WTC11 (cell line): ENCODE measurements around the gene ENAH. TPM values are rescaled to one million over a fixed set of nuclear protein-coding genes. Genes with fewer than 3 reads are reported as not detected.
A peak's percentile ranks its signal among the peaks of the same experiment; 100 is the strongest.

Source experiments
- ATAC-seq: fragments of 200-7000 bp; cut with Tn5 transposase; 2 replicates; pipeline ENCODE4 v1.10.0; 2021; ENCODE audit warnings: mild to moderate bottlenecking, moderate library complexity
- CTCF ChIA-PET: fragments of 300-600 bp; sonication (Branson Sonifier 250); formaldehyde crosslinking; loops from one replicate; lab custom pipeline; 2021; ENCODE audit warnings: antibody characterized with exemption; lab: Charles Lee
- POLR2A ChIA-PET: fragments of 350-600 bp; sonication (Branson Sonifier 250); formaldehyde crosslinking; loops from one replicate; lab custom pipeline; 2021; ENCODE audit warnings: antibody characterized with exemption; lab: Charles Lee
- DNase-seq: peaks from one replicate; pipeline ENCODE4 v3.0.0; 2021; ENCODE audit warnings: low spot score
- H3K27ac Mint-ChIP-seq: 2 replicates; pipeline ENCODE4 v1.8.0; 2021; ENCODE audit warnings: mixed read lengths
- H3K27me3 Mint-ChIP-seq: 2 replicates; pipeline ENCODE4 v1.8.0; 2021; ENCODE audit warnings: low read depth, mild to moderate bottlenecking, moderate library complexity, mixed read lengths
- H3K36me3 Mint-ChIP-seq: 2 replicates; pipeline ENCODE4 v1.8.0; 2021; ENCODE audit warnings: mixed read lengths
- H3K4me1 Mint-ChIP-seq: 2 replicates; pipeline ENCODE4 v1.8.0; 2022; ENCODE audit warnings: mixed read lengths
- H3K4me3 Mint-ChIP-seq: 2 replicates; pipeline ENCODE4 v1.8.0; 2021; ENCODE audit warnings: mild to moderate bottlenecking, moderate library complexity, mixed read lengths
- H3K9me3 Mint-ChIP-seq: 2 replicates; pipeline ENCODE4 v1.8.0; 2021; ENCODE audit warnings: mixed read lengths
- ATF1 ChIP-seq: sonication (generic); formaldehyde crosslinking; IDR thresholded peaks from 2 replicates; pipeline ENCODE4 v1.8.1; 2023; ENCODE audit warnings: mild to moderate bottlenecking, moderate library complexity, missing genetic modification reagents
- CREB1 ChIP-seq: sonication (generic); formaldehyde crosslinking; IDR thresholded peaks from 2 replicates; pipeline ENCODE4 v1.8.0; 2023; ENCODE audit warnings: mild to moderate bottlenecking, missing genetic modification reagents
- ELF4 ChIP-seq: sonication (generic); formaldehyde crosslinking; IDR thresholded peaks from 2 replicates; pipeline ENCODE4 v1.8.1; 2022; ENCODE audit warnings: low read depth, mild to moderate bottlenecking, moderate library complexity, missing genetic modification reagents
- ETV6 ChIP-seq: sonication (generic); formaldehyde crosslinking; IDR thresholded peaks from 2 replicates; pipeline ENCODE4 v1.8.1; 2022; ENCODE audit warnings: mild to moderate bottlenecking, missing genetic modification reagents
- GTF2I ChIP-seq: fragments of 250-450 bp; sonication (Bioruptor Pico); conservative IDR thresholded peaks from 2 replicates; pipeline ENCODE4 v1.4.0; 2021; ENCODE audit warnings: mild to moderate bottlenecking
- HMGA2 ChIP-seq: fragments of 250-450 bp; sonication (Bioruptor Pico); IDR thresholded peaks from 2 replicates; pipeline ENCODE4 v1.4.0; 2021; ENCODE audit warnings: mild to moderate bottlenecking, moderate library complexity
- NFE2L1 ChIP-seq: sonication (generic); formaldehyde crosslinking; IDR thresholded peaks from 2 replicates; pipeline ENCODE4 v1.8.1; 2023; ENCODE audit warnings: missing genetic modification reagents
- TEAD1 ChIP-seq: sonication (generic); formaldehyde crosslinking; IDR thresholded peaks from 2 replicates; pipeline ENCODE4 v1.8.0; 2022; ENCODE audit warnings: mild to moderate bottlenecking, missing genetic modification reagents
- ZNF263 ChIP-seq: sonication (generic); formaldehyde crosslinking; IDR thresholded peaks from 2 replicates; pipeline ENCODE4 v1.8.1; 2022; ENCODE audit warnings: low read depth, mild to moderate bottlenecking, moderate library complexity, missing genetic modification reagents
- ZNF671 ChIP-seq: fragments of 250-450 bp; sonication (Bioruptor Pico); IDR thresholded peaks from 2 replicates; pipeline ENCODE4 v1.8.0; 2021; ENCODE audit warnings: mild to moderate bottlenecking
- total RNA-seq: library from RNA; stranded (reverse); gene quantifications from 3 replicates; pipeline ENCODE4 v1.2.3, GENCODE V29; 2021
- TF ChIP-seq, protein P1 (sequence below): sonication (generic); formaldehyde crosslinking; conservative IDR thresholded peaks from 2 replicates; pipeline ENCODE4 v1.8.1; 2023; ENCODE audit warnings: mild to moderate bottlenecking, low read depth, missing genetic modification reagents, moderate library complexity
- TF ChIP-seq, protein P2 (sequence below): sonication (generic); formaldehyde crosslinking; IDR thresholded peaks from 2 replicates; pipeline ENCODE4 v1.8.1; 2022; ENCODE audit warnings: low read depth, mild to moderate bottlenecking, moderate library complexity, missing genetic modification reagents, borderline replicate concordance
- TF ChIP-seq, protein P3 (sequence below): sonication (generic); formaldehyde crosslinking; IDR thresholded peaks from 2 replicates; pipeline ENCODE4 v1.8.1; 2023; ENCODE audit warnings: mild to moderate bottlenecking, missing genetic modification reagents
- TF ChIP-seq, protein P4 (sequence below): fragments of 200-600 bp; IDR thresholded peaks from 2 replicates; pipeline ENCODE4 v1.8.0; 2022; ENCODE audit warnings: antibody characterized with exemption
- TF ChIP-seq, protein P5 (sequence below): sonication (generic); formaldehyde crosslinking; IDR thresholded peaks from 2 replicates; pipeline ENCODE4 v1.8.1; 2022; ENCODE audit warnings: mild to moderate bottlenecking, missing genetic modification reagents, moderate library complexity, borderline replicate concordance

The ENAH gene
- total RNA-seq, 1 experiment from 2014 or later, result 227 TPM

DNA sequence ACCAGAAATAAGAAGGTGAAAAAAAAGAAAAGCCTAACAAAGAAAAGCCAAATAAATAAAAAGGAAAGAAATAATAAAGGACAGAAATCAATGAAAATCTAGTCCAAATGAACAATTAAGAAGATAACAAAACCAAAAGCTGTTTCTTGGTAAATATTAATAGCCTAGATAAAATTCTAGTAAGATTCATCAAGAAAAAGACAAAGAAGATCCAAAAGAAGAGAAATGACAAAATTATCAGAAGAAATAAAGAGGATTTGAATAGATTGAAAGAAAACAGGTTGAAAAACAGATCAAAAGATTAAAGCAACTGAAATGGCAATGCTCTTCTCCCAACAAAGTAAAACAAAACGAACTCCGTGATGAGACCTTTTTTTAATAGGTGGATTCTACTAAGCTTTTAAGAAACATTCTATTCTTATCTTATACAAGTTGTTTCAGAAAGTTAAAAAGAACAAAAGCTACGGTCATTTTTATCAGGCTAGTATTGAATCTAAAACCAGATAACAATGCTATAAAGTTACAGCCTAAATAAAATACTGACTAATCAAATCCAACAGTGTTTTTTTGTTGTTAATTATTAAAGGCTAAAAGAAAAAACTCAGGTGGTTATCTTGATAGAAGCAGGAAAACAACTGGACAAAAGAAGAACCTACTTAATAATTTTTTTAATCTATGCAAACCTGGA, 50.9 kb downstream of the ENAH start (continued):
- TF ChIP-seq GTF2I, result no peak

DNA sequence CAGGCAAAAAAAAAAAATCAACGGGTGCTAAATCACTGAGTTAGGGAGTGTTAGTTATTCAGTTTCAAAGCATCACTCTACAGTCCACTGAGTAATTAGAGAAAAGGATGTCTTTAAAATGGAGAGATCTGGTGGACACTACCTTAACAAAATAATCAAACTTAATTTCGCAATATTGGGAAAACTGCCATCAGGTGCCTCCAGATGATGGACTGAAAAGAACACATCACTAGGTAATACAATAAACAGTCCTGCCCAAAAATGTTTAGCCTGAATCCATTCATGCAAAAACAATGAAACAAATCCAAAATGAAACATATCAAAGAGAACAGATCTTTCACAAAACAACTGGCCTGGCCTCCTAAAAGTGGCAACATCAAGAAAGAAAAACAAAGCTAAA, 54.1 kb downstream of the ENAH start:
- H3K9me3 Mint-ChIP-seq, result peaks cover 25% of the 10 kb centered on the region
- CTCF ChIA-PET, result interaction anchor here (1.4 kb wide), 1 partner anchor 179 kb away, joined by 3 read pairs; the partner anchor contains the start of gene SRP9

DNA sequence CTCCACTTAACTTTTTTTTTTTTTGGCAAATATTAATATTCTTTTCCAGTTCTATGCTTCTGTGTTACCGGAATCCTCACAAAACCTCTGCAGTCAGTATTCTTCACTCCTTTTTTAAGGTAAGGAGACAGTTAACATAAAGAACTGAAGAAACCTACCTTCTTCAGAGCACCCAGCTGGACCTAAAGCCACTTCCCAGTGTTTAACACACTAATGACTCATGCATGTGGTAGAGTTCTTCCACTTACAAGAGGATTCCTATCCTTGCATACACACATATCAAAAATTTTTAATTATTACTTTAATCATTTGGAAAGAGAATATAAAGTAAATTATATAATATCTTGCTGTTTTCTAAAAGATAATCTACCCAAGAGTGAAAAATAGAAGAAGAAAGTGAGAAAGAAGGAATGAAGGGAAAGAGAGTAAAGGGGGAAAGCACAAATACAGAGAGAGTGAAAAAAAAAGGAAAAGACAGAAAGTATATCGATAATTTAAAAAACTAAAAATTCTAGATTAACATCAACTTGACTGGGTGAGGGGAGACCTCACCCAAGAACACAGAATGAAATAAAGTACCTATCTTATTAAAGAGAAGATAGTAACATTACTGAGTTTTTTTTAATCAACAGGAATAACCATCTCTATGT, 54.9 kb downstream of the ENAH start:
- Mint-ChIP-seq H3K9me3 (peaks cover 25% of the 10 kb centered on the region), H3K27me3 (no peaks in the 10 kb centered on the region), H3K4me3 (no peak overlapping the region), H3K27ac (peak overlapping the region; percentile 63; the same call in 1 of the 2 replicates), H3K36me3 (peaks cover 26% of the 10 kb centered on the region), H3K4me1 (peaks cover 40% of the 10 kb centered on the region)
- CTCF ChIA-PET, result interaction anchor here (0.7 kb wide), 2 partner anchors 30 to 675 kb away, joined by 3 to 4 read pairs; no protein-coding TSS in a partner anchor
- ATAC-seq (no peak), DNase-seq (no peak)
- POLR2A ChIA-PET, result no interaction called here
- TF ChIP-seq TEAD1 (CRISPR knock-in tag) (no peak), ELF4 (CRISPR knock-in tag) (no peak), CREB1 (CRISPR knock-in tag) (no peak), ZNF671 (CRISPR knock-in tag) (no peak), ATF1 (CRISPR knock-in tag) (no peak), ETV6 (CRISPR knock-in tag) (no peak), NFE2L1 (no peak)
- TF ChIP-seq, protein P1, sequence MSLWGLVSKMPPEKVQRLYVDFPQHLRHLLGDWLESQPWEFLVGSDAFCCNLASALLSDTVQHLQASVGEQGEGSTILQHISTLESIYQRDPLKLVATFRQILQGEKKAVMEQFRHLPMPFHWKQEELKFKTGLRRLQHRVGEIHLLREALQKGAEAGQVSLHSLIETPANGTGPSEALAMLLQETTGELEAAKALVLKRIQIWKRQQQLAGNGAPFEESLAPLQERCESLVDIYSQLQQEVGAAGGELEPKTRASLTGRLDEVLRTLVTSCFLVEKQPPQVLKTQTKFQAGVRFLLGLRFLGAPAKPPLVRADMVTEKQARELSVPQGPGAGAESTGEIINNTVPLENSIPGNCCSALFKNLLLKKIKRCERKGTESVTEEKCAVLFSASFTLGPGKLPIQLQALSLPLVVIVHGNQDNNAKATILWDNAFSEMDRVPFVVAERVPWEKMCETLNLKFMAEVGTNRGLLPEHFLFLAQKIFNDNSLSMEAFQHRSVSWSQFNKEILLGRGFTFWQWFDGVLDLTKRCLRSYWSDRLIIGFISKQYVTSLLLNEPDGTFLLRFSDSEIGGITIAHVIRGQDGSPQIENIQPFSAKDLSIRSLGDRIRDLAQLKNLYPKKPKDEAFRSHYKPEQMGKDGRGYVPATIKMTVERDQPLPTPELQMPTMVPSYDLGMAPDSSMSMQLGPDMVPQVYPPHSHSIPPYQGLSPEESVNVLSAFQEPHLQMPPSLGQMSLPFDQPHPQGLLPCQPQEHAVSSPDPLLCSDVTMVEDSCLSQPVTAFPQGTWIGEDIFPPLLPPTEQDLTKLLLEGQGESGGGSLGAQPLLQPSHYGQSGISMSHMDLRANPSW (CRISPR knock-in tag), result no peak
- TF ChIP-seq, protein P2, sequence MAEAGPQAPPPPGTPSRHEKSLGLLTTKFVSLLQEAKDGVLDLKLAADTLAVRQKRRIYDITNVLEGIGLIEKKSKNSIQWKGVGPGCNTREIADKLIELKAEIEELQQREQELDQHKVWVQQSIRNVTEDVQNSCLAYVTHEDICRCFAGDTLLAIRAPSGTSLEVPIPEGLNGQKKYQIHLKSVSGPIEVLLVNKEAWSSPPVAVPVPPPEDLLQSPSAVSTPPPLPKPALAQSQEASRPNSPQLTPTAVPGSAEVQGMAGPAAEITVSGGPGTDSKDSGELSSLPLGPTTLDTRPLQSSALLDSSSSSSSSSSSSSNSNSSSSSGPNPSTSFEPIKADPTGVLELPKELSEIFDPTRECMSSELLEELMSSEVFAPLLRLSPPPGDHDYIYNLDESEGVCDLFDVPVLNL (CRISPR knock-in tag), result no peak
- TF ChIP-seq, protein P3, sequence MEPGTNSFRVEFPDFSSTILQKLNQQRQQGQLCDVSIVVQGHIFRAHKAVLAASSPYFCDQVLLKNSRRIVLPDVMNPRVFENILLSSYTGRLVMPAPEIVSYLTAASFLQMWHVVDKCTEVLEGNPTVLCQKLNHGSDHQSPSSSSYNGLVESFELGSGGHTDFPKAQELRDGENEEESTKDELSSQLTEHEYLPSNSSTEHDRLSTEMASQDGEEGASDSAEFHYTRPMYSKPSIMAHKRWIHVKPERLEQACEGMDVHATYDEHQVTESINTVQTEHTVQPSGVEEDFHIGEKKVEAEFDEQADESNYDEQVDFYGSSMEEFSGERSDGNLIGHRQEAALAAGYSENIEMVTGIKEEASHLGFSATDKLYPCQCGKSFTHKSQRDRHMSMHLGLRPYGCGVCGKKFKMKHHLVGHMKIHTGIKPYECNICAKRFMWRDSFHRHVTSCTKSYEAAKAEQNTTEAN (CRISPR knock-in tag), result no peak
- TF ChIP-seq, protein P4, sequence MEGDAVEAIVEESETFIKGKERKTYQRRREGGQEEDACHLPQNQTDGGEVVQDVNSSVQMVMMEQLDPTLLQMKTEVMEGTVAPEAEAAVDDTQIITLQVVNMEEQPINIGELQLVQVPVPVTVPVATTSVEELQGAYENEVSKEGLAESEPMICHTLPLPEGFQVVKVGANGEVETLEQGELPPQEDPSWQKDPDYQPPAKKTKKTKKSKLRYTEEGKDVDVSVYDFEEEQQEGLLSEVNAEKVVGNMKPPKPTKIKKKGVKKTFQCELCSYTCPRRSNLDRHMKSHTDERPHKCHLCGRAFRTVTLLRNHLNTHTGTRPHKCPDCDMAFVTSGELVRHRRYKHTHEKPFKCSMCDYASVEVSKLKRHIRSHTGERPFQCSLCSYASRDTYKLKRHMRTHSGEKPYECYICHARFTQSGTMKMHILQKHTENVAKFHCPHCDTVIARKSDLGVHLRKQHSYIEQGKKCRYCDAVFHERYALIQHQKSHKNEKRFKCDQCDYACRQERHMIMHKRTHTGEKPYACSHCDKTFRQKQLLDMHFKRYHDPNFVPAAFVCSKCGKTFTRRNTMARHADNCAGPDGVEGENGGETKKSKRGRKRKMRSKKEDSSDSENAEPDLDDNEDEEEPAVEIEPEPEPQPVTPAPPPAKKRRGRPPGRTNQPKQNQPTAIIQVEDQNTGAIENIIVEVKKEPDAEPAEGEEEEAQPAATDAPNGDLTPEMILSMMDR, result no peak
- TF ChIP-seq, protein P5, sequence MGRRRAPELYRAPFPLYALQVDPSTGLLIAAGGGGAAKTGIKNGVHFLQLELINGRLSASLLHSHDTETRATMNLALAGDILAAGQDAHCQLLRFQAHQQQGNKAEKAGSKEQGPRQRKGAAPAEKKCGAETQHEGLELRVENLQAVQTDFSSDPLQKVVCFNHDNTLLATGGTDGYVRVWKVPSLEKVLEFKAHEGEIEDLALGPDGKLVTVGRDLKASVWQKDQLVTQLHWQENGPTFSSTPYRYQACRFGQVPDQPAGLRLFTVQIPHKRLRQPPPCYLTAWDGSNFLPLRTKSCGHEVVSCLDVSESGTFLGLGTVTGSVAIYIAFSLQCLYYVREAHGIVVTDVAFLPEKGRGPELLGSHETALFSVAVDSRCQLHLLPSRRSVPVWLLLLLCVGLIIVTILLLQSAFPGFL (CRISPR knock-in tag), result no peak

More for the DNA sequence above, 54.1 kb downstream of the ENAH start:
- ATAC-seq (no peak), DNase-seq (no peak)
- peaks cover 38% of the 10 kb centered on the region for H3K4me1 Mint-ChIP-seq
- H3K27ac Mint-ChIP-seq, result peak overlapping the region; percentile 3
- H3K36me3 Mint-ChIP-seq, result peaks cover 26% of the 10 kb centered on the region
- no peak overlapping the region for H3K4me3 Mint-ChIP-seq
- TF ChIP-seq ZNF263 (CRISPR knock-in tag) (no peak), HMGA2 (CRISPR knock-in tag) (no peak)
- POLR2A ChIA-PET, result interaction anchor here (0.6 kb wide), 1 partner anchor 39 kb away, joined by 5 read pairs; no protein-coding TSS in a partner anchor
- no peaks in the 10 kb centered on the region for H3K27me3 Mint-ChIP-seq
